NCI-H2081 treated with DMSO at 0.1 percent for 48 hours (cell line): ENCODE measurements around the gene ZMAT3.
A peak's percentile ranks its signal among the peaks of the same experiment; 100 is the strongest.
"Not testable (repeated sequence)": the region's sequence is repeated elsewhere in the genome, so short reads cannot be mapped to it uniquely, and the experiment has no call there.

Experiments used
- DNase-seq: peaks from one replicate; lab custom pipeline; 2025; lab: John Stamatoyannopoulos, UW

Gene ZMAT3

DNA sequence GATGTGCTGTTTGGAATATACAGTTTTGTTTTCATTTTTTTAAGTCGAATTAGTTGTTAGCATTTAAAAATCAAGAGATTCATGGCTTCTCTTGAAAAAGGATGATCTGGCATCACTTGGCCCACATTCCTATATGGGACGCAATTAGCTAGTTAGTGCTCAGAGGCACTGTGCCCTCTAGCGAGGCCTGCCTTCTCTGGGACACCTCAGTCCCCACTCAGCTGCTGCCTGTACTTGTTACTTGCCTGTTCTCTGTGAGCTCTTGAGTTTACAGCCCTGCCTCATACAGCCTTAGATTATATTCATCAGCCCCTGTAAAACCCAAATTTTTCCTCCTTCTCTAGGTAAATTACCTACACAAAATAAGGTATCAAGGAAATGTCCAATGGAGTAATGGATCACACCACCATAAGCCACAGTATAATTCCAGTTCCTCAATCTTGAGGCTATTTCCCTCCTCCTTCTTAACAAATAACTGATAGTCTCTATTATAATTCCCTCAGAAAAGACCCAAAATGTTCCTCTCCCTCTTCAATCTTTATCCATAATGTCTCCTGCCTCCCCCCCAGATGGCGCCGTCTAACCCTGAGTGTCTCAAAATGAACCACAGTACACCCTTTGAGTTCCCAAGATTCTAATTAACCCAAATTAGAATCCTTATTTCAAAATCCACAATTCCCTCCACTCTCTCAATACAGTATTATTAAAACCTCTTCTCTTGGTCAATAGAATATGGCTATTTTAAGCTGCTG lies 2.7 kb downstream of the ZMAT3 start:
- peak; percentile 26 for DNase-seq

DNA sequence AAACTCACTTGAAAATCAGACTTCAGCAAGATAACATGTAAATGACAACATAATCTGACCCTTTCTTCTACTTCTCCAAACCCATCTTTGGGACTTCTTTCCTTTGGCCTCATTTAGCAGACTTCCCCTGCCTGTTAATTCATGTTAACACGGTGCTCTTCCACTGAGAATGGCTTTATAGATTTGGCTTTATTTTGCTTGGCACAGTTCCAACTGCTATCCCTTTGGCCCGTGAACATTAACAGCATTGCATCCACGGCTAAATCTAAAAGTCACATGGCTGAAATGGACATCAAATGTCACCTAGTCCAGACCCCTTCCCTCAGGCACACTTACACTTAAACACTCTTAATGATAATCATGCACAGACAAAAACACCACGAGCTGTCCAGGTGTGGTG lies 3.8 kb downstream of the ZMAT3 start:
- DNase-seq: no peak

DNA sequence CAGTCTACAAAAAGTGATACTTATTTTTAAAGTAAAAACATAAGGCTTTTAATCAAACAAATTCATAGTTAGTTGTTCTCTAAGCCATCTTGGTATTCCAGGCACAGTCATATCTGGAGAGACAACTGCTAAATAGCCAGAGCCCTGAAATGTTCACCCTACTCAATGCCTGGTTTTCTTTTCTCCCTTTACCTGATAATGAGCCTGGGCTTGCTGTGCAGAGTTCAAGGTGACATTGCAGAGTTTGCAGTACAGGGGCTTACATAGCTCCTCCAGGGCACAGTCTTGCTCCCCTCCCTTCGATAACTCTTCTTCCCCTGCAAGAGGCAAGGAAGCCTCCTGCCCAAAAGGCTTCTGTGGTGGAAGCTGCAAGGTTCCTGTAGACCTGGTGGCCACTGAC lies 4.3 kb downstream of the ZMAT3 start:
- no peak for DNase-seq

DNA sequence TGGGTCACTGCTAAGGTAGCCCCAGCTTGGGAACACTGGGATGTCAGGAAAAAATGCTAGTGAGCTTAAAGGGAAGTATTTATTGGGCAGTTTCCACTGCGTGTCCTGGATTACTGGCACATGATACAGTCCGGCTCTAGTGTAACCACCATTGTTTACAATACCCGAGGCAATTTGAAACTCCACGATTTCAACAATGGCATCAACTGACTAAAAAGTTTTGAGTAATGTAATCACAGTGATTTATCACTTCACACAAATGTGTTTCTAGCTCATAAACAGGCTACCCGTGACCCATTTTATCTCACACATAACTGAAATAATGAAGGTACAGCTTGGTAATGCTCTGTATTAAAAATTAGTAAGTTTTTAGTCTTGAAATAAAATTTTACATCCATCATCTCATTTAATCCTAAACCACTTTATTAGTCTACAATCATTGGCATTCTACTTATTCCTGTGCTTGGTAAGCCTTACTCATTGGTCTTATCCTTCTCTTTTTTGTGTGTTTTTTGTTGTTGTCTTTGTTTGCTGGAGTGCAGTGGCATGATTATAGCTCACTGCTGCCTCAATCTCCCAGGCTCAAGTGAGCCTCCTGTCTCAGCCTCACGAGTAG lies 7.6 kb downstream of the ZMAT3 start:
- no peak for DNase-seq

DNA sequence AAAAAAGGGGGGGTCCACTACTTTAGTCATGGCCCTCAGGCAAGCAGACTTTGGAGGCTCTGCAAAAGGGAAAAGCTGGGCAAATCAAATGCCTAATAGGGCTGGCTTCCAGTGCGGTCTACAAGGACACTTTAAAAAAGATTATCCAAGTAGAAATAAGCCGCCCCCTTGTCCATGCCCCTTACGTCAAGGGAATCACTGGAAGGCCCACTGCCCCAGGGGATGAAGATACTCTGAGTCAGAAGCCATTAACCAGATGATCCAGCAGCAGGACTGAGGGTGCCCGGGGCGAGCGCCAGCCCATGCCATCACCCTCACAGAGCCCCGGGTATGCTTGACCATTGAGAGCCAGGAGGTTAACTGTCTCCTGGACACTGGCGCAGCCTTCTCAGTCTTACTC lies 15.3 kb downstream of the ZMAT3 start:
- DNase-seq: no peak

DNA sequence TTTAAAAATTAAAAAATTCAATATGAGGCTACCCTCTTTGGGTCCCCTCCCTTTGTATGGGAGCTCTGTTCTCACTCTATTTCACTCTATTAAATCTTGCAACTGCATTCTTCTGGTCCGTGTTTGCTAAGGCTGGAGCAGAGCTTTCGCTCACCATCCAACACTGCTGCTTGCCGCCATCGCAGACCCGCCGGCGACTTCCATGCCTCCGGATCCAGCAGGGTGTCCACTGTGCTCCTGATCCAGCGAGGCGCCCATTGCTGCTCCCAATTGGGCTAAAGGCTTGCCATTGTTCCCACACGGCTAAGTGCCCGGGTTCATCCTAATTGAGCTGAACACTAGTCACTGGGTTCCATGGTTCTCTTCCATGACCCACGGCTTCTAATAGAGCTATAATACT lies 17.0 kb downstream of the ZMAT3 start:
- DNase-seq: not testable (repeated sequence)

DNA sequence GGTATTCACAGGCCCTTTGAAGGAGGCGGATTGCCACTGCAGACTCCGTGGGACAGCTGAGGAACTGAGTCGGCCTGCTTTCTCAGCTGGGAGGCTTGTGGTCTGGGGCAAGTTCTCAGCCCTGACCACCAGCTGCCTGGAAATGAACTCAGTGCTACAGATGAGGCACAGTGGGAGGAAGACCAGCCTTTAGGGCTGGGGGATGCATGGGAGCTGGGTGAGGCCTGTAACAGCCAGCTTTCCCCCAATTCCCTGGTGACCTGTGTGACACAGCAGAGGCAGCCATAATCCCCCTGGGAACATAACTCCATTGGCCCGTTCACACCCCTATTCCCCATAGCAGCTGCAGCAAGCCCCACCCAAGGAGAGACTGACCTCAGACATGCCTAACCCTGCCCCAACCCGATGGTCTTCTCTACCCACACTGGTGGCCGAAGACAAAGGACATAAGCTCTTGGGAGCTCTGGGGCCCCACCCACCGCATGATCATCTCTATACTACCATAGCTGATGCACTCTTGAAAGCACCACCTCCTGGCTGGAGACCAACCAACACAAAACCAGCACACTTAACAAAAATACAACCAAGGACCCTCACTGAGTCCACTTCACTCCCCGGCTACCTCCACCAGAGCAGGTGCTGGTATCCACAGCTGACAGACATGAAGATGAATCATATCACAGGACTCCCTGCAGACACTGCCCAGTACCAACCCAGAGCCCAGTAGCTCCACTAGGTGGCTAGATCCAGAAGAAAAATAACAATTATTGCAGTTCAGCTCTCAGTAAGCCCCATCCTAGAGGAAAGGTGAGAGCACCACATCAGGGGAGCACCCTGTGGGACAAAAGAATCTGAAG lies 24.9 kb downstream of the ZMAT3 start:
- DNase-seq: no peak

DNA sequence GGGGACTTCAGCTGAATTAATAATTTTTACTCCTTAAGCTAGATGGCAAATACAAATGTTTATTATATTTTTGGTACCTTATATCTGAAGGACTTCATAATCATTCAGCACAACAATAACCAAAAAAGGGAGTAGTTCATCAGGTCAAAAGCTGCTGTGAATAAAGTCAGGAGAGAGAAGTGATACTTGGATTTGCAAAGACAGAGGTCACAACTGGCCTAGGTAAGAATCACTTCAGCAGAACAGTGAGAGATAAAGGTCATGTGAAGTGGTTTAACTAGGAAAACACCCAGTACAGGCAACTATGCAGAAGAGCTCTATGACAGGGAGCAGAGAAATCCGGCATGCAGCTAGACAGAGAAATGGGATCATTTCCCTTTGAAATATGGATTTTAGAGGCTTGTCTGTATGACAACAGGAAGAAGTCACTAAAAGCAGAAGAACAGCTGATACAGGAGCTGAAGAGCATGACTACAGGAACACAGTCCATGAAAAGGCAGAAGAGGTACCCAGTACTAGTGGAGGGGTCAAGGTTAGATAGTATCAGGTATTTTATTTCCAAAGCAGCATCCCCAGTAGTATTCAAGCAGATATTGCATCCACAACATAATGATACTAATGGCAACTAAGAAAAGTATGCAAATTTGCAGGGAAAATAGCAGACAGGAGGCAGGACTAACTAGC lies 25.7 kb downstream of the ZMAT3 start:
- DNase-seq: no peak

DNA sequence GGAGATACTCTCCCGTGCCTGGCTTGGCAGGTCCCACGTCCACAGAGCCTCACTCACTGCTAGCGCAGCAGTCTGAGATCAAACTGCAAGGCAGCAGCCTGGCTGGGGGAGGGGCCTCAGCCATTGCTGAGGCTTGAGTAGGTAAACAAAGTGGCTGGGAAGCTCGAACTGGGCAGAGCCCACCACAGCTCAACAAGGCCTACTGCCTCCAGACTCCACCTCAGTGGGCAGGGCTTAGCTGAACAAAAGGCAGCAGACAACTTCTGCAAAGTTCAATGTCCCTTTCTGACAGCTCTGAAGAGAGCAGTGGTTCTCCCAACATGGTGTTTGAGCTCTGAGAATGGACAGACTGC lies 32.7 kb downstream of the ZMAT3 start:
- not testable (repeated sequence) for DNase-seq

DNA sequence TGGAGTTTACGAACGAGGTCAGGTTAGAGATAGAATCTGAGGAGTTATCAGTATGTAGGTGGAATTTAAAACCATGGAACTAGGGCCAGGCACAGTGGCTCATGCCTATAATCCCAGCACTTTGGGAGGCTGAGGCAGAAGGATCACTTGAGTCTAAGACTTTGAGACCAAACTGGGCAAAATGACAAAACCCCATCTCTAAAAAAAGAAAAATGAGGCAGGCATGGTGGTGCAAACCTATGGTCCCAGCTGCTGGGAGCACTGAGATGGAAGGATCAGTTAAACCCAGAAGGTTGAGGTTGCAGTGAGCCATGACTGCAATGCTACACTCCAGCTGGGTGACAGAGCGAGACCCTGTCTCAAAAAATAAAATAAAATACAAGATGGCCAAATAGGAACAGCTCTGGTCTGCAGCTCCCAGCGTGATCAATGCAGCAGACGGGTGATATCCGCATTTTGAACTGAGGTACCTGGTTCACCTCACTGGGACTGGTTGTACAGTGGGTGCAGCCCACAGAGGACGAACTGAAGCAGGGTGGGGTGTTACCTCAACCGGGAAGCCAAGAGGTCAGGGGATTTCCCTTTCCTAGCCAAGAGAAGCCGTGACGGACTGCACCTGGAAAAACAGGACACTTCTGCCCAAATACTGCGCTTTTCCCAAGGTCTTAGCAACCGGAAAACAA lies 33.3 kb downstream of the ZMAT3 start:
- DNase-seq: no peak

DNA sequence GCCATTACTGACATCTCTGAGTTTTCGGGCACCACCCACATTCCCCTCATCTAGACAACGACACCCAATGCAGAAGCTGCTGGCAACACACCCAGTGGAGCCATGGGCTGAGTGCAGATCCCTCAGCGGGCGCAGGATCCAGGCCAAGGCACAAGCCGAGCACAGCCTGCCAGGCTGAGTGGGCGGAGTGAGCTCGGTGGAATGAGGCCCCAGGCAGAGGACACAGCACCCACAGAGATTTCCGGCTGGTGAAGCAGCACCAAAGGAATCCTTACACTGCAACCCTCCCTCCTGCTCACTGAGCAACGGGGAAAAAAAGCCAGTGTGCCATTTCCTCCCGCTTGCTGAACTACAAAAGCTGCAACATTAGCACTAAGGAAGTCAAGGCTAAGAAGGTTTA lies 34.3 kb downstream of the ZMAT3 start:
- DNase-seq: no peak

DNA sequence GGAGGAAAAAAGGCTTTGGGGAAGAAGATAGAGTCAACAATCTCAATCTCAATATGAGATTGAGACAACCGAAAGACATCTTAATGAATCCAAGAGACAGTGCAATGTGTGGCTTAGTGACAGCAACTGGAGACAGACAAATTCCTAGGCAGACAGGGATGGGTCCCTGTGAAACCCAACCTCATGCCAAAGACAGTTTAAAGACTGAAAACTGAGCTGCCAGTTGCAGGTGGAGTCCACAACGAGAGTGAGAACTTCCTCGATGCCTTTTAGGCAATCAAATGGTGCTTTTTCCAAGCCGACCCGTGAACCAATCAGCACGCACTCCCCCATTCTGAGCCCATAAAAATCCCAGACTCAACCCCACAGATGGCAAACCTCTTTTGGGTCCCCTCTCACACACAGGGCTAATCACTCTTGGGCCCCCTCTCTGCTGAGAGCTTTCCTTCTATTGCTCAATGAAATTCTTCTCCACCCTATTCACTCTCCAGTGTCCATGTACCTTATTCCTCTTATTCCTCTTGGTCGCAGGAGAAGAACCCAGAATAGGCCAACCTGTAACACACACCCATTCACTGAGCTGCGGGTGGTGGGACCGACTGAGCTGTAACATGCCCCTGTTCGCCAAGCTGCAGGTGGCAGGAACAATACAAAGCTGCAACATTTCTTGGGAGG lies 34.8 kb downstream of the ZMAT3 start:
- DNase-seq: no peak

DNA sequence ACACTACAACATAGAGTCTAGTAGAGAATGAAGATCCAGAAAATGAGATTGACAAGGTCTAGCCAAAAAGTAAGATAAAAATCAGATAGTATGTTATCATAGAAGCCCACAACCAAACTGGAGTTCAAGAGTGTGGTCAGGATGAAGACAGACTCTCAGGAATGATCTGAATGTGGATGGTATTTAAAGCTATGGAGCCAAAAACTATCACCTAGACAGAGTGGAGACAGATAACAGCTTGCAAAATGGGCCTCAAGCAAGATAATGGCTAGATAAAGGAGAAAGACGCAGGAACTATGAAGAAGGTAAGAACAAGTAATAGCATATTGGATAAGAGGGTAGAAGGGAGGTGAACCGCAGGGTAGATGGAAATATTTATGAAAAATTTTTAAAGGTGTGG lies 35.4 kb downstream of the ZMAT3 start:
- no peak for DNase-seq

DNA sequence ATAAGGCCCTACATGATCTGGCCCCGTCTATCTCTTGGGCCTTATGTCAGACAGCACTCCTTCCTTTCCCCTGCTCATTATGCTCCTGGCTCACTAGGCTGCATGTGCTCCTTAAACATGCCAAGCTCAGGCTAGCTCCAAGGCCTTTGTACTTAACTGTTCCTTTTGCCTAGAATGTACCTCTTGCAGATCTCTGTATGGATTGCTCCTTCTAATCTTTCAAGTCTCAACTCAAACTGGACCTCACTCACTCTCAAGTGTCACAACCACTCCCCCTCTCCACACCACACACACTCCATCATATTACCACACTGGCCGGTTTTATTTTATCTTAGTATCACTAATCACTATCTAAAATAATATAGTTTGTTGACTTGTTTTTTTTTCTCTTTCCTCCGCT lies 36.4 kb downstream of the ZMAT3 start:
- no peak for DNase-seq

DNA sequence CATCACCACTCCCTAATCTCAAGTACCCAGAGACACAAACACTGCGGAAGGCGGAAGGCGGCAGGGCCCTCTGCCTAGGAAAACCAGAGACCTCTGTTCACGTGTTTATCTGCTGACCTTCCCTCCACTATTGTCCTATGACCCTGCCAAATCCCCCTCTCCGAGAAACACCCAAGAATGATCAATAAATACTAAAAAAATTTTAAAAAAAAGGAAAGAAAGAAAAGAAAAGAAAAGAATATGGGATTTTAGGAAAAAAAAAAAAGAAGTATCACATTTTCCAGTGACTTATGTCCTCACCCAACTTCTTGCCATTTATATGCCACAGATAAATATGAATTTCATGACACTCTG lies 38.3 kb downstream of the ZMAT3 start:
- not testable (repeated sequence) for DNase-seq

DNA sequence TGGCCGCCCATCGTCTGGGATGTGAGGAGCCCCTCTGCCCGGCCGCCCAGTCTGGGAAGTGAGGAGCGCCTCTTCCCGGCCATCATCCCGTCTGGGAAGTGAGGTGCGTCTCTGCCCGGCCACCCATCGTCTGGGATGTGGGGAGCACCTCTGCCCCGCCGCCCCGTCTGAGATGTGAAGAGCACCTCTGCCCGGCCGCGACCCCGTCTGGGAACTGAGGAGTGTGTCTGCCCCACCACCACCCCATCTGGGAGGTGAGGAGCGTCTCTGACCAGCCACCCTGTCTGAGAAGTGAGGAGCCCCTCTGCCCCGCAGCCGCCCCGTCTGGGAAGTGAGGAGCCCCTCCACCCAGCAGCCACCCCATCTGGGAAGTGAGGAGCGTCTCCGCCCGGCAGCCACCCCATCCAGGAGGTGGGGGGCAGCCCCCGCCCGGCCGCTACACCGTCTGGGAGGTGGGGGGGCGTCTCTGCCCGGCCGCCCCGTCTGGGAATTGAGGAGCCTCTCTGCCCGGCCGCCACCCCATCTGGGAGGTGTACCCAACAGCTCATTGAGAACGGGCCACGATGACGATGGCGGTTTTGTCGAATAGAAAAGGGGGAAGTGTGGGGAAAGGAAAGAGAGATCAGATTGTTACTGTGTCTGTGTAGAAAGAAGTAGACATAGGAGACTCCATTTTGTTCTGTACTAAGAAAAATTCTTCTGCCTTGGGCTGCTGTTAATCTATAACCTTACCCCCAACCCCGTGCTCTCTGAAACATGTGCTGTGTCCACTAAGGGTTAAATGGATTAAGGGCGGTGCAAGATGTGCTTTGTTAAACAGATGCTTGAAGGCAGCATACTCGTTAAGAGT lies 38.9 kb downstream of the ZMAT3 start:
- DNase-seq: not testable (repeated sequence)

DNA sequence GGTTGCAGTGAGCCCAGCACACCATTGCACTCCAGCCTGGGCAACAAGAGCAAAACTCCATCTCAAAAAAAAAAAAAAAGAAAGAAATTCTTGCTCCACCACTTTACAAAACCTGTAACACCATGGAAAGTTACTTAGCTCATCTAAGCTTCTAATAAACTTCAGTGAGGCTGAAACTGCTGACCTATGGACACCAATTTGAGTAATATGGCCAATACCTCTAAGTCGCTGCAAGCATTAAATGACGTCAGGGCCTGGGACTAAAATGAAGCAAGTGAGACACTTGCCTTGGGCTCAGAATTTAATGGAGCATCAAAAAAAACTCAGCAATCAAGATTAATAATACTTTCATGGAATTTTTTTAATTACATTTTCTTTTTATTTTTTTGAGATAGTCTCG lies 42.5 kb downstream of the ZMAT3 start:
- no peak for DNase-seq

DNA sequence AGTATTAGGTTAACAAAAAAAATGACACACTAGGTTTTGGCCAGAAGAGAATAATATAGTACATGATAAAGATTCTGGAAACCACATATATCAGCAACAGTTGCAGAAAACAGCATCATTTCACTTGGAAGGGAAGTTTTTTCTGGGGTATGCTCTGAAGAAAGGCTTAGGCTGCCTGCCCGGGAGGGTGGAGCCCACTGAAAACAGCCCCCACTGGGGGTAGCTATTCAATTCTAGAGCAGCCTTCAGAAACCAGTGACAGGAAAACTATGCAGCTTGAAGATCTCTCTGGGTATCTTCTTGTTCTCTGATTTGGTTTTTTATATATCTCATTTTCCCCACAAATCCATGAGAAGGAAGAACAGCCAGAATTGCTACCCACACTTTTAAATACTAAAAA lies 43.2 kb downstream of the ZMAT3 start:
- DNase-seq: no peak

DNA sequence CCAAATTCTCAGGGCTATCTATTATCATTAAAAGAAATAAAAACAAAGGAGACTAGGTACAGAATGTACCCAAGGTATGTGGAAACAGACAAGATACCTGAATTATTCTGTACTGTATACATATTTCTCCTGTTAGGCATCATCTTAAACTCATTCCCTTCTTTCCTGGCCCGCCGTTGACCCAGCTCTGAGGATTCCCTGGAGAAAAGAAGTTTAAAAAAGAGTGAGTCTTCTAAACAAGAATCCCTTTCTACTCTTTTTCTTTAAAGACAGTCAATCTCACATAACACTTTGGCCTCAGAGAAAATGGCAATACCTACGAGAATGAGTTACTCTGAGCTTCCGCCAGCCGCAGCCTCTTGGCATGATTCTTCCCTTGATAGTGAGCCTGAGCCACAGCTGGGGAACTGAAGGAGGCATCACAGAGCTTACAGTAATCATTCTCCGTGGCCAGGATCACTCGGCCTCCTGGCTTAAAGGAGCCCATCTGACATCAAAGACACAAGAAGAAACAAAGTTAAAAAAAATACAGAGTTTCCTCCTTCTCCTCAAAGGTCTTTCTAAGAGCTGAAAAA lies 44.2 kb downstream of the ZMAT3 start:
- DNase-seq: no peak

DNA sequence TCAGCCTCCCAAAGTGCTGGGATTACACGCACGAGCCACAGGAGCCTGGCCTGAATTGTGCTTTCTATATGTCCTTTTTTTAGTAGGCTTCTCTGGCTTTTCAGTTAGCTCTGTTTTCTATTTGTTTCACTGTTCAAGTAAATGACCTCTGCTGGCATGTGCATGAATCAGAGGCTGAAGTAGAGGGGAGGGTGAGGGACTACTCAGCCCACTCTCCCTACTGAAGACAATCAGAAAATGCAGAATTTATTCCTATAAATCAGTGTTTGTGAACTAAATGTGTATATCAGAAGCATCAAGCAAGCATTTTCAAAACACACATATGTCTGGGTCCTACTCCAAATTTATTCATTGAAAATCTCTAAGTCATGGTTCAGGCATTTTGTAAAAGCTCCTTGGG lies 45.0 kb downstream of the ZMAT3 start:
- DNase-seq: no peak
